ENCODE measurements around the gene LYSMD4. TPM values are rescaled to one million over a fixed set of nuclear protein-coding genes. Genes with fewer than 3 reads are reported as not detected.
"Not testable (repeated sequence)": the region's sequence is repeated elsewhere in the genome, so short reads cannot be mapped to it uniquely, and the experiment has no call there.

LYSMD4 gene
- total RNA-seq (1 to 10 TPM; 7.9 to 8.2 TPM), polyA plus RNA-seq (ENCODE audit: insufficient read length in 6 of 6) (10 to 100 TPM in 4 of 6 donors, 1 to 10 TPM in 2; 9.4 to 13.2 (median 10.4) TPM)
- long read RNA-seq, donor 1, transcript LYSMD4-203 (1 exons, 2,122 nt): major isoform, 96 of 96 reads
- long read RNA-seq, donor 1, partial matches to known transcripts: 0 of 96 reads
- long read RNA-seq, donor 1, other reads (novel, unspliced or antisense): 0 of 96 reads
- long read RNA-seq, donor 2, transcript LYSMD4-203 (1 exons, 2,122 nt): major isoform, 116 of 117 reads
- long read RNA-seq, donor 2, partial matches to known transcripts: 0 of 117 reads
- long read RNA-seq, donor 2, other reads (novel, unspliced or antisense): 0 of 117 reads
- long read RNA-seq, donor 3, transcript LYSMD4-203 (1 exons, 2,122 nt): major isoform, 56 of 63 reads
- long read RNA-seq, donor 3, partial matches to known transcripts: 7 of 63 reads
- long read RNA-seq, donor 3, other reads (novel, unspliced or antisense): 0 of 63 reads
- long read RNA-seq, donor 4, partial matches to known transcripts: 0 of 4 reads
- long read RNA-seq, donor 4, other reads (novel, unspliced or antisense): 4 of 4 reads
- long read RNA-seq, donor 5, transcript LYSMD4-203 (1 exons, 2,122 nt): major isoform, 110 of 116 reads
- long read RNA-seq, donor 5, partial matches to known transcripts: 6 of 116 reads
- long read RNA-seq, donor 5, other reads (novel, unspliced or antisense): 0 of 116 reads
- long read RNA-seq, donor 6, transcript LYSMD4-203 (1 exons, 2,122 nt): major isoform, 88 of 89 reads
- long read RNA-seq, donor 6, partial matches to known transcripts: 0 of 89 reads
- long read RNA-seq, donor 6, other reads (novel, unspliced or antisense): 0 of 89 reads
- long read RNA-seq, donor 7, transcript LYSMD4-203 (1 exons, 2,122 nt): major isoform, 27 of 28 reads
- long read RNA-seq, donor 7, partial matches to known transcripts: 0 of 28 reads
- long read RNA-seq, donor 7, other reads (novel, unspliced or antisense): 0 of 28 reads
- long read RNA-seq, donor 8, transcript LYSMD4-203 (1 exons, 2,122 nt): major isoform, 69 of 72 reads
- long read RNA-seq, donor 8, partial matches to known transcripts: 0 of 72 reads
- long read RNA-seq, donor 8, other reads (novel, unspliced or antisense): 0 of 72 reads
- long read RNA-seq, donor 9, partial matches to known transcripts: 0 of 3 reads
- long read RNA-seq, donor 9, other reads (novel, unspliced or antisense): 0 of 3 reads
- long read RNA-seq, donor 10, partial matches to known transcripts: 0 of 7 reads
- long read RNA-seq, donor 10, other reads (novel, unspliced or antisense): 5 of 7 reads
- long read RNA-seq, donor 11: 0 reads
- long read RNA-seq, donor 12, transcript LYSMD4-203 (1 exons, 2,122 nt): major isoform, 77 of 77 reads
- long read RNA-seq, donor 12, partial matches to known transcripts: 0 of 77 reads
- long read RNA-seq, donor 12, other reads (novel, unspliced or antisense): 0 of 77 reads

GRCh38 chr15:99733268-99734039 lies at the start of gene LYSMD4:
Gene LYSMD4, minus strand, starts transcription at chr15:99733437. Its CDS starts 1,438 bp downstream, at chr15:99731999.
- Histone ChIP-seq H3K4me1 (peaks cover 0 to 15% of the 10 kb centered on the region in 2 donors), H3K27me3 (no peaks in the 10 kb centered on the region), H3K4me3 (peak within 1 kb of the TSS; percentile 71 to 91), H3K9me3 (no peaks in the 10 kb centered on the region), H3K27ac (peak within 1 kb of the TSS; percentile 74 to 79), H3K36me3 (peaks cover 0 to 10% of the 10 kb centered on the region in 2 donors)
- no peak for TF ChIP-seq CTCF (IDR thresholded peaks at IDR 0.05)
- ATAC-seq (peak; percentile 99), DNase-seq (peak; percentile 88 to 99 (median 98))
- intact Hi-C loops (cut with DNase I): no loop called here

- intact Hi-C loops (cut with DNase I); H3K9me3 ChIP-seq; H3K4me3 ChIP-seq; ATAC-seq; H3K27ac ChIP-seq; H3K27me3 ChIP-seq; H3K36me3 ChIP-seq; H3K4me1 ChIP-seq; DNase-seq: not testable (repeated sequence)
These were observed 48.8 kb upstream of the LYSMD4 start for GRCh38 chr15:99782029-99782428.

- H3K4me3 ChIP-seq: no peak overlapping the region
- H3K4me1 ChIP-seq: no peaks in the 10 kb centered on the region
- H3K9me3 ChIP-seq: no peaks in the 10 kb centered on the region
- TF ChIP-seq CTCF (IDR thresholded peaks at IDR 0.05): no peak
- DNase-seq: no peak
- H3K27ac ChIP-seq: no peak overlapping the region
- no peaks in the 10 kb centered on the region for H3K27me3 ChIP-seq
- intact Hi-C loops (cut with DNase I): no loop called here
- H3K36me3 ChIP-seq: no peaks in the 10 kb centered on the region
- no peak for ATAC-seq
These were observed 43.9 kb upstream of the LYSMD4 start for GRCh38 chr15:99777144-99777543.

- ATAC-seq (no peak), DNase-seq (no peak)
- Histone ChIP-seq H3K27ac (no peak overlapping the region), H3K27me3 (no peaks in the 10 kb centered on the region), H3K9me3 (no peaks in the 10 kb centered on the region), H3K36me3 (no peaks in the 10 kb centered on the region), H3K4me1 (no peaks in the 10 kb centered on the region), H3K4me3 (no peak overlapping the region)
- TF ChIP-seq CTCF (IDR thresholded peaks at IDR 0.05): no peak
- intact Hi-C loops (cut with DNase I): no loop called here
These were observed 31.3 kb upstream of the LYSMD4 start for GRCh38 chr15:99764522-99764921.
